Fibroblast of mammary gland (primary cell): ENCODE data around the gene TSPAN32.
"Not testable (repeated sequence)": the region's sequence is repeated elsewhere in the genome, so short reads cannot be mapped to it uniquely, and the experiment has no call there.

Experiments
- DNase-seq: peaks from one replicate; pipeline ENCODE4 v3.0.0-alpha.2; 2010; ENCODE audit warnings: low read depth
- H3K4me3 ChIP-seq: 2 replicates; pipeline ENCODE4 v1.5.1; 2011; ENCODE audit warnings: low read depth, mild to moderate bottlenecking, low read length, moderate library complexity; ENCODE audit not compliant: control insufficient read depth
- CTCF ChIP-seq: conservative IDR thresholded peaks from 2 replicates; pipeline ENCODE4 v1.5.1; 2011; ENCODE audit warnings: low read depth, low read length, inconsistent platforms; ENCODE audit not compliant: control insufficient read depth, insufficient read depth

The TSPAN32 gene

GRCh38 chr11:2331404-2331803 lies 29.6 kb downstream of the TSPAN32 start:
- no peak for DNase-seq
- no peak overlapping the region for H3K4me3 ChIP-seq

GRCh38 chr11:2332569-2332968 lies 30.8 kb downstream of the TSPAN32 start:
- DNase-seq, H3K4me3 ChIP-seq: not testable (repeated sequence)

More at GRCh38 chr11:2331404-2331803, 29.6 kb downstream of the TSPAN32 start:
- no peak for TF ChIP-seq CTCF

- H3K4me3 ChIP-seq, DNase-seq: not testable (repeated sequence)
Observed at GRCh38 chr11:2333486-2334205, 31.8 kb downstream of the TSPAN32 start.

GRCh38 chr11:2335286-2335685 lies 33.5 kb downstream of the TSPAN32 start:
- not testable (repeated sequence) for H3K4me3 ChIP-seq, DNase-seq

- H3K4me3 ChIP-seq, DNase-seq: not testable (repeated sequence)
Observed at GRCh38 chr11:2338760-2339159, 36.9 kb downstream of the TSPAN32 start.

- no peak overlapping the region for H3K4me3 ChIP-seq
- DNase-seq: no peak
- no peak for TF ChIP-seq CTCF
Observed at GRCh38 chr11:2342557-2342956, 40.7 kb downstream of the TSPAN32 start.

GRCh38 chr11:2342981-2343380 lies 41.2 kb downstream of the TSPAN32 start:
- H3K4me3 ChIP-seq: no peak overlapping the region
- TF ChIP-seq CTCF: no peak

GRCh38 chr11:2343502-2343901 lies 41.7 kb downstream of the TSPAN32 start:
- no peak overlapping the region for H3K4me3 ChIP-seq
- no peak for TF ChIP-seq CTCF
- no peak for DNase-seq

More at GRCh38 chr11:2342981-2343380, 41.2 kb downstream of the TSPAN32 start:
- peak; percentile 4 for DNase-seq

- DNase-seq: no peak
Observed at GRCh38 chr11:2345050-2345449, 43.2 kb downstream of the TSPAN32 start.

More at GRCh38 chr11:2345050-2345449, 43.2 kb downstream of the TSPAN32 start:
- no peak overlapping the region for H3K4me3 ChIP-seq
- TF ChIP-seq CTCF: no peak
